Activated CD4-positive, alpha-beta T cell treated with anti-CD3 and anti-CD28 coated beads, Interleukin-2, amount 50 U/mL, for 4 hours (primary cell): ENCODE data around the gene DCAF11.

Source experiments
- DNase-seq, 2 experiments: peaks; one replicate each; pipeline ENCODE4 v3.0.0-alpha.2; 2020

Gene DCAF11

GRCh38 chr14:24122898-24123297 is 8.3 kb downstream of the DCAF11 start:
- no peak for DNase-seq

- DNase-seq: no peak
These were observed 9.1 kb downstream of the DCAF11 start for GRCh38 chr14:24123424-24124417.

GRCh38 chr14:24126939-24127338 is 12.4 kb downstream of the DCAF11 start:
- no peak for DNase-seq

GRCh38 chr14:24127673-24128072 is 13.1 kb downstream of the DCAF11 start:
- DNase-seq: no peak

- no peak for DNase-seq
These were observed 14.9 kb downstream of the DCAF11 start for GRCh38 chr14:24129410-24129998.

GRCh38 chr14:24130380-24130716 is 15.8 kb downstream of the DCAF11 start, which contains the start of gene FITM1:
Gene FITM1, plus strand, starts transcription at chr14:24130659. Its CDS starts 905 bp downstream, at chr14:24131564.
- DNase-seq: no peak

- DNase-seq: no peak
These were observed 16.4 kb downstream of the DCAF11 start for GRCh38 chr14:24130717-24131548.

GRCh38 chr14:24131549-24131966 is 17.0 kb downstream of the DCAF11 start:
- DNase-seq: no peak

- peak in 1 of 2 experiments; percentile 13 for DNase-seq
These were observed 17.6 kb downstream of the DCAF11 start for GRCh38 chr14:24132061-24132685.

- DNase-seq: no peak
These were observed 18.4 kb downstream of the DCAF11 start for GRCh38 chr14:24132976-24133375.

- no peak for DNase-seq
These were observed 19.2 kb downstream of the DCAF11 start for GRCh38 chr14:24133735-24134134.

GRCh38 chr14:24135584-24135833 is 20.9 kb downstream of the DCAF11 start:
- no peak for DNase-seq

- DNase-seq: peak; percentile 93 to 94
These were observed 21.5 kb downstream of the DCAF11 start, which contains the start of gene PSME1 for GRCh38 chr14:24135834-24136683. Gene PSME1, plus strand, starts transcription at chr14:24136194. Its CDS starts 69 bp downstream, at chr14:24136263.

GRCh38 chr14:24136684-24137528 is 22.3 kb downstream of the DCAF11 start:
- no peak for DNase-seq

- no peak for DNase-seq
These were observed 23.2 kb downstream of the DCAF11 start for GRCh38 chr14:24137529-24138395.

GRCh38 chr14:24138396-24139271 is 24.1 kb downstream of the DCAF11 start:
- no peak for DNase-seq

- DNase-seq: no peak
These were observed 24.8 kb downstream of the DCAF11 start for GRCh38 chr14:24139272-24139934.
